Activated CD4-positive, CD25-positive, alpha-beta regulatory T cell treated with anti-CD3 and anti-CD28 coated beads, Interleukin-2, amount 50 U/mL, for 72 hours (primary cell): Measurements from ENCODE around the gene WRAP73.

ENCODE experiments used
- DNase-seq: peaks from one replicate; pipeline ENCODE4 v3.0.0; 2021

Gene WRAP73

GRCh38 chr1:3609769-3610526, 40.0 kb downstream of the WRAP73 start:
- no peak for DNase-seq

GRCh38 chr1:3609016-3609768, 40.7 kb downstream of the WRAP73 start:
- no peak for DNase-seq

DNA sequence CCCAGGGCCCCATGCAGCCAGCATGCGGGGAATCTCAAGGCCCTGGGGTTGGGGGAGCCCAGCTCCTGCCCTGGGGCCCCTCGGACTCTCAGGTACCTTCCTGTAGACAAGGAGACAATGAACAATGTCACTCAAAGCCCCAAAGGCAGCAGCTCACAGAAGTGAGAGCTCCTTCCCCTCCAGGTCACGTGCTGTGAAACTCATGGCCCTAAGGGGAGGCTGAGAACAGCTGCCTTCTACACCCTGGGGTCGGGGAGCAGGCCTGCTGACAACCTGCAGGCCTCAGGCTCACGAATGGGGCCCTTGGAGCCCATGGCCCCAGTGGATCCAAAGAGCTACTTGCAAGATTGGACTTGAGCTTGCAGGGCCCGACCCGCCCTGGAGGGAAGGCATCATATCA, 41.7 kb downstream of the WRAP73 start:
- no peak for DNase-seq

DNA sequence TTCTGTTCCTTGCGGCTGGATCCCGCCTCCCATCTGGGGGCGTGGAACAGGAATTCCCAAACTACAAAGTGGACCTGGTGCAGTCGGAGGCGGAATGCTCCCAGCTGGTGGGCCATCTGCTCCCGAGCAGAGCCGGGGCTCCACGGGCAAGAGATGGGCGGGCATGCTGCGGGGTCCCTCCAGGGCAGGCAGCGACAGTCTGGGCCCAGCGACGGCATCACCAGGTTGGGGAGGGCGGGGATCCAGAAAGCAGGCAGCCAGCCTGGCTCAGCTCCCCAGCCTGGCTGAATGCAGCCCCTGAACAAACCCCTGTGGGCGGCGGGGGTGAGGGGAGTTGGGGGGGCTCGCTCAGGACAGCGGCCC, 42.2 kb downstream of the WRAP73 start:
- DNase-seq = no peak

DNA sequence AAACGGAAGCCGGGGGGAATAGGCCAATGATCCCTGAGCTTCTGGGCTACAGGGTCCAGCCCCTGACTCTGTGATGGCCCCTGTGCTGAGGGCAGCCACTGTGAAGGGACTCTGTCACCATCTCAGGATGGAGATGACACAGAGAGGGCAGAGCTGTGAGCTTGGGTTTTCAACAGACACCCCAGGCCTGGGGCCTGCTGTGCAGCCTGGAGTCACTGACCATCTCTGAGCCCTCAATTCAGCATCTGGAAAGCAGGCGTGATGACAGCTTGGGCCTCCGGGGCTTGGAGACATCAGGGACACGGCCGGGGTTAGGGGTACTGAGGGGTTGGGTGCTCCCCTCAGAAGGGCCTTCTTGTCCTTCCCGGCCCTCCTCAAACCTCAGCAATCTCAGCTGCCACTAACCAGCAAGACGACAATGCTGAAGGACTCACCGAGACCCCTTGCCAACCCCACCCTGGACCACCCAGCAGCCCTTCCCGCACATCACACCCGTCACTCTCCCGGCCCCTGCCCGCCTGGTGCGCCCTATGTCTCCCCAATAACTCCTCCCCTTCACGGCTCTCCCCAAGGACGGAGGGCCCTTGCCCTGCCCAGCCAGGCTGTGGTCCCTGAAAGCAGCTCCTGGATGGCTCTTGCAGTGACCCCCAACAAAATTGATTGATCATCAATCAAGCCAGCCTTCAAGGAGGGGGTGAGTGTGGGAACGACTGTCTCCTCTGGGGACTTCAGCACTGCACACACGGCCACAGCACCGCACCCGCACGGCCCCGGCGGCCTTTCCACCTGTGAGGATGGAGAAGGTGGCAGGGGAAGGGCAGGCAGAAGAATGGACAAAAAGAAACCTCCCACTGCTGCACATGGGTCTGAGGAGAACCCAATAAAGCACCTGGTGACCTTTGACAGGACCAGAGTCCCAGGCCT, 42.9 kb downstream of the WRAP73 start:
- no peak for DNase-seq

- no peak for DNase-seq
Observed at GRCh38 chr1:3604997-3605823, 44.7 kb downstream of the WRAP73 start.

GRCh38 chr1:3604468-3604974, 45.4 kb downstream of the WRAP73 start:
- no peak for DNase-seq

DNA sequence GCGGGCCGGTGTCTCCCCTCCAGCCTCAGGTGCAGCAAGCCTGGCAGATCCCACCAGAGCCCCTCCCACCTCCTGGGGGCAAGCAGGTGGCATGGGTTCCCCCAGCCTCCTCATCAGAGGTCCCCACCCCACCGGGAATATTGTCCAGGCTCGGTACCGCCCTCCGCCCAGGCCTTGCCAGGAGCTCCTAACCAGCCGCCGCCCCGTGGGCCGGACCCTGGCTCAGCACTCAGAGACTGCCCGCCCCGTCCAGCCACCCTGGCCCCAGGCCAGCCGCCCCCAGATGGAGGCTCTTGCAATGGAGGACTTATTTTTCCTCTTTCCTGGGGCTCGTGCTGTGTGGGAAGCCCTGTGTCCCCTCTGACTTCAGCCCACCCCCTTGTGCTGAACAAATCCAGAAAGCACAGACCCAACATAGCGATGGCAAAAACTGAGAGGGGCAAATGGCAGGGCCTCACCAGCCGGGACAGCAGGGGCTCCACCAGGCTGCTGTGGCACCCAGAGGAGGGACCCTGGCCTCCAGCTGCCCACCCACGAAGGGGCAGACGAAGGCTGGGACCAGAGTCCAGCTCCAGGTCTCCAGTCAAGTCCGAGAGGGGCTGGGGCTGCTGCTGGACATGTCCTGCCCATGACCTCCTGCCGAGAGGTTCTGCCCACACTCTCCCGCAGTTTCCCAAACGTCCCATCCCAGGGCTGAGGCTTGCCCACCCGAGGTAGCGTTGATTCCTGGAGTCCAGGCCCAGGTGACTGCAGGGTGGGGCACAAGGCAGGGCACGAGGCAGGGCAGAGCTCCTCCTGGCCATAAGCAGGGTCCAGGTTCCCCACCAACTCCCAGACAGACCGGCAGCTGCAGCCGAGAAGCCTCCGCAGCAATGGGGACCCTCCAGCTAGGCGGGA, 46.1 kb downstream of the WRAP73 start:
- DNase-seq = no peak

- DNase-seq = no peak
Observed at GRCh38 chr1:3603156-3603555, 46.7 kb downstream of the WRAP73 start.

- DNase-seq = no peak
Observed at GRCh38 chr1:3602375-3602774, 47.5 kb downstream of the WRAP73 start.

DNA sequence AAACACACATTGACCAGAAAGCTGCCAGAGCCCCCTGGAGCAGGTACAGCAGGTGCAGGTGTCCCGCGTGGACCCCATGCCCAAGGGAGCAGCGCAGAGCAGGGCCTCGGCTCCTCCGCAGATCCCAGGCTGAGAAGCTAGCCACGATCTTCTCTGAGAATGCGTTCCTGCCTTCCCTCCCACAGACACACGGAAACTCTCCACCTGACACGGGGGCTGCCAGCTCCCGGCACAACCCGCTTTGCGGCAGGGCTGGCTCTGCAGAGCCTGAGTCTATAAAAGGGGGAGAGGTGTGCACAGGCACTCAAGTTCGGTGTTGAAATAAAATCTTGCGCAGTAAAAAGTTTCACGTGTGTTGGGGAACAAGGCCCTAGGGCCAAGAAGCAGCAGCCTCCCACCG, 48.2 kb downstream of the WRAP73 start:
- no peak for DNase-seq

GRCh38 chr1:3600354-3600753, 49.5 kb downstream of the WRAP73 start:
- DNase-seq = no peak

DNA sequence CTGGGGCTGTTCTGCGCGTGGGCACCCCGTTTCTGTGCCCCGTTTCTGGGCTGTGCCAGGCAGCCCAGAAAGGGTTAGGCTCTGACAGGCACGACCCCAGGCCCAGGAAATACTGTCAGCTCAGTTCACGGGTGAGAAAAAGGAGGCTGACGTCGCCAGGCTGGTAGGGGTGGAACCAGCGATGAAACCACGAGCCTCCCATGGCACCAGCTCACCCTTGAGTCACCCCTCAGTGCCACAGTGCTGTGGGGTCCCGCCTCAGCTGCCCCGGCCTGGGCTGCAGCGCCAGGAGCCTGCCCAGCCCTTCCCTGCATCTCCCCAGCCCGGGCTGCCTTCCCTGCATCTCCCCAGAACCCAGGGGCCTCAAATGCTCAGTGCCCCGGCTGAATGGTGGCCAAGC, 50.1 kb downstream of the WRAP73 start:
- no peak for DNase-seq

DNA sequence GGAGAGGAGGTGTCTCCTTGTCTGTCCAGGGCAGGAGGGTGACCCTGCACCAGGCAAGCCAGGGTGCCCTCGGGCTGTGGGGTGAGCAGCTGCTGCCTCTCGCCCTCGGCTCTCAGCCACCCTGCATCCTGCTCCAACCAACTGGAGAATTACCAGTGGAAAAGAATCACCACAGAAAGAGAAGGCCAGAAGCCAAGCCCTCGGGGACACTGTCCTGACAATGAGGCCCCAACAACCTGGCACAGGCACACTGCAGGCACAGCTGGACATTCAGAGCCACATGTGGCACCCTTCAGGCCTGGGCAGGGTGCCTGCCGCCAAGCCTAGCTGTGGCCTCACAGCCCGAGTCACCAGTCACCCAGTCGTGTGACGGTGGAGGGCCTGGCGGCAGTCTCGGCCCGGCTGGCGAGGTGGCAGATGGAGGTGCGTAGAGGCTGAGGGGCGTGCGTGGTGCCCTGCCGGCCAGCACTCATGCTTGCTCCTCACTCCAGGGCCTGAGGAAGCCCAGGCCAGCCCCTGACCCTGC, 50.6 kb downstream of the WRAP73 start:
- DNase-seq = no peak

DNA sequence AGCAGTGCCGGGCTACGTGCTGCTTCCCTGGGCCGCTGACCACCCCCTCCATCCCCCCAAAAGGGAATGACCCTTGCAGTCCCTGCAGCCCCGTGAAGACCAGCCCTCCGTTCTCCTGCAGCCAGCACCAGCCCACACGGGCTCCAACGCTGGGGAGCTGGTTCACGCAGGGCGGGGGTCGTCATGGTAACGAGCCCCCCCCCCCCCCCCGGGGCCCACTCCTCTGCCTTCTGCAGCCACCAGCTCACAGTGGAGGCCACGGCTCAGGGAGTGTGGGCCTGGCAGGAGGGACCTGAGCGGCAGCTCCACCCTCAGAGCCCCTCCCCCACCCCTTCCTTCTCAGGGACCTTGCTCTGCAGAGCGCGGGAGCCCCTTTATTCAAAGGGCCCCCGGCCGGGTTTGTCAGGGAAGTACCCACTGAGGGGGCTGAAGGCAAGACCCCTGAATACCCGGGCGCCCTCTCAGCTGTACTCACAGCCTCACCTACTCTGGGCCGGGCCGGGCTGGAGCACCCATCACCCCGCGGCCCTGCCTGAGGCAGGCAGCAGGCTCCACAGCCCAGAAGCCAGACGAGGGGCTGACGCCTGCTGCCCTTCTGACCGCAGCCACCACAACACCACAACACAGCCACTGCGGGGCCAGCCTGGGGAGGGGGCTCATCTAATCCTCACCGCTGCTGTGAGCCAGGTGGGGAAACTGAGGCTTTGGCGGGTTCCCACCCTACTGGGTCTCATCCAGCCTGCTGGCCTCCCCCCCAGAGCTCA, 51.2 kb downstream of the WRAP73 start:
- DNase-seq = no peak

DNA sequence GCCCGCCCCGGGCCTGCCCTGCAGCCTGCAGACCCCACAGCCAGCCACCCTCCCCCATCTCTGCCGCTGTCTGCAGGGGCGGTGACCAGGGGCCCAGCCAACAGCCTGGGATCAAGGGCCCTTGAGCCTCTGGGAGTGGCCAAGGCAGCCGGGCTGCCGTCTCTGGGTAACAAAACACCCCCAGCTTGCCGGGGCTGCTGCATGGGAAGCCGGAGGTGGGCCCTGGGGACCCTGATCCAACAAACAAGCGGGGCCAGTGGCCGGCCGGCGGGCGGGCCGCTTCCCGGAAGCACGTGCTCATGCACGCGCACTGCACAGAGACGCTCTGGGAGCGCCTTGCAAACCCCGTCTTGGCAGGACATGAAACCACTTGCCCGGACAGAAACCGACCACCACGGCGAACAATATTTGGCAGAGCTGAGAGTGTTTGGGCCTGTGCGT, 51.8 kb downstream of the WRAP73 start:
- no peak for DNase-seq

GRCh38 chr1:3597599-3597964, 52.3 kb downstream of the WRAP73 start:
- no peak for DNase-seq

DNA sequence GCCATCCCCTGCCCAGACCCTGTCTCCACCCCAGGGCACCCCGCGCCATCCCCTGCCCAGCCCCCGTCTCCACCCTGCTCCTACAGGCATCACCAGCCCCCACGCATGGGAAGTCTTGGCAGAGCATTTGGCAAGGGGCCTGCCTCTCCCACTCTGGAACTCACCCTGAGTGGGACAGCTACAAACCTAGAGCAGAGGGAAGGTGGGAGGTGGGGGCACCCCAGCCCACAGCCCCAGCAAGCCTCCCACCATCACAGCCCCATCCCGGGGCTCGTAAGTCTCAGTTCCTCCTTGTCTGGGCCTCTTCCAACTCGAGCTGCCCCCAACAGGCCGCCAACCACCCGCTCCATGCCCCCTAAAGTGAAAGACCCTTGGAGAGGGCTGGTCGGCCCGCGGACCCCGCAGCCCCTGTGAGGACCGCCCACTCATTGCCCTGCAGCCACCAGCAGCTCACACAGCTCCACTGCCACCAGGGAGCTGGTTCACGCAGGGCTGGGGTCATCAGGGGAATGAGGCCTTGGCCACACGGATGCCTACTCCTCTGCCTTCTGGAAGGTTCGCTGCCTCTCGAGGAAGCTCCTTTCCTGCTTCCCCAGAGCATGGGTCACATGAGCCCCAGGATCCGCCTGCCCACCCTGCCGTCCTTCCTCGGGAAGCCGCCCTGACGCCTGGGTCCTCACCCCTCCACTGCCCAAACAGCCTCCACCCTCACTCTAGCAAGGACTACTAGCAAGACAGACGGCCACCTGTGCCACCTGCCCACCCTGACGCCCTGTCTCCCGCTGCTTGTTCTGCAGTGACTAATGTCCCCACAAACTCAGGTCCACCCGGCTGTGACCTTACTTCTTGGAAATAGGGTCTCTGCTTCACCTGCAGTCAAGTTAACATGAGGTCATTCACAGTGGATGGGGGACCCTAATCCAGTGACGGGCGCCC, 53.0 kb downstream of the WRAP73 start:
- no peak for DNase-seq

- DNase-seq = no peak
Observed at GRCh38 chr1:3595949-3596348, 54.0 kb downstream of the WRAP73 start.
